Astrocyte of the spinal cord (primary cell): Measurements from ENCODE around the gene MLPH.

Source experiments
- DNase-seq: peaks from one replicate; pipeline ENCODE4 v3.0.0; 2011; ENCODE audit warnings: low read depth, low spot score
- H3K4me3 ChIP-seq: 2 replicates; pipeline ENCODE4 v1.5.1; 2011; ENCODE audit warnings: low read depth, mild to moderate bottlenecking, low read length, moderate library complexity
- CTCF ChIP-seq: IDR thresholded peaks from 2 replicates; pipeline ENCODE4 v1.5.1; 2012; ENCODE audit warnings: low read depth, mild to moderate bottlenecking, low read length, inconsistent platforms
- in situ Hi-C: cut with HindIII; loops from 2 replicates; pipeline ENCODE4 v1.10.0; 2017; ENCODE audit warnings: low sequenced_read_pairs

MLPH gene

GRCh38 chr2:237480988-237481525 is 6.0 kb upstream of the MLPH start:
- no peak for TF ChIP-seq CTCF
- no peak for DNase-seq
- in situ Hi-C loops: no loop called here
- H3K4me3 ChIP-seq: no peak overlapping the region

- no peak for TF ChIP-seq CTCF
- DNase-seq: peak; percentile 26
- H3K4me3 ChIP-seq: no peak overlapping the region
- in situ Hi-C loops: no loop called here
These were observed 4.6 kb upstream of the MLPH start for GRCh38 chr2:237482485-237482884.

GRCh38 chr2:237483018-237483731 is 3.9 kb upstream of the MLPH start:
- DNase-seq: peak; percentile 89
- H3K4me3 ChIP-seq: no peak overlapping the region
- TF ChIP-seq CTCF: peak; percentile 75
- in situ Hi-C loops: no loop called here

- H3K4me3 ChIP-seq: peak overlapping the region; percentile 0
- TF ChIP-seq CTCF: no peak
- peak; percentile 61 for DNase-seq
- in situ Hi-C loops: no loop called here
These were observed 1.7 kb upstream of the MLPH start for GRCh38 chr2:237485304-237485703.

GRCh38 chr2:237485844-237486243 is 1.2 kb upstream of the MLPH start:
- peak overlapping the region; percentile 83 for H3K4me3 ChIP-seq
- in situ Hi-C loops: no loop called here
- DNase-seq: no peak

GRCh38 chr2:237486334-237486818 is 675 bp upstream of the MLPH start:
- in situ Hi-C loops: no loop called here
- peak overlapping the region; percentile 83 for H3K4me3 ChIP-seq

More at GRCh38 chr2:237485844-237486243, 1.2 kb upstream of the MLPH start:
- TF ChIP-seq CTCF: no peak

More at GRCh38 chr2:237486334-237486818, 675 bp upstream of the MLPH start:
- peak; percentile 51 for DNase-seq
- TF ChIP-seq CTCF: no peak
